Hepatocyte (in vitro differentiated cells): Measurements from ENCODE around the gene GOLGA6L22. TPM values are rescaled to one million over a fixed set of nuclear protein-coding genes. Genes with fewer than 3 reads are reported as not detected.
"Not testable (repeated sequence)": the region's sequence is repeated elsewhere in the genome, so short reads cannot be mapped to it uniquely, and the experiment has no call there.

ENCODE experiments used
- DNase-seq: peaks from one replicate; pipeline ENCODE4 v3.0.0-alpha.2; 2016; ENCODE audit warnings: low spot score
- H2AFZ ChIP-seq: fragments of 200-600 bp; sonication (generic); 2 replicates; pipeline ENCODE4 v1.6.0; 2016; ENCODE audit warnings: antibody characterized with exemption, mild to moderate bottlenecking
- H3K27ac ChIP-seq: fragments of 200-600 bp; sonication (generic); 2 replicates; pipeline ENCODE4 v1.5.1; 2016; ENCODE audit warnings: mild to moderate bottlenecking
- H3K27me3 ChIP-seq: fragments of 200-600 bp; sonication (generic); 2 replicates; pipeline ENCODE4 v1.6.1; 2016
- H3K36me3 ChIP-seq: fragments of 200-600 bp; sonication (generic); replicated peaks from 2 replicates; pipeline ENCODE4 v1.5.1; 2016; ENCODE audit warnings: low read depth; ENCODE audit not compliant: insufficient read depth
- H3K4me1 ChIP-seq: fragments of 200-600 bp; sonication (generic); 2 replicates; pipeline ENCODE4 v1.5.1; 2016; ENCODE audit warnings: mild to moderate bottlenecking, moderate library complexity; ENCODE audit not compliant: insufficient read depth
- H3K4me2 ChIP-seq: fragments of 200-600 bp; sonication (generic); 2 replicates; pipeline ENCODE4 v1.6.0; 2016
- H3K4me3 ChIP-seq: fragments of 200-600 bp; sonication (generic); 2 replicates; pipeline ENCODE4 v1.5.1; 2016; ENCODE audit warnings: mild to moderate bottlenecking
- H3K79me2 ChIP-seq: fragments of 200-600 bp; sonication (generic); 2 replicates; pipeline ENCODE4 v1.6.0; 2017; ENCODE audit warnings: mild to moderate bottlenecking
- H3K9me2 ChIP-seq: fragments of 200-600 bp; sonication (generic); replicated peaks from 2 replicates; pipeline ENCODE4 v1.6.0; 2017; ENCODE audit warnings: mild to moderate bottlenecking; ENCODE audit not compliant: insufficient read depth
- H3K9me3 ChIP-seq: fragments of 200-600 bp; sonication (generic); 2 replicates; pipeline ENCODE4 v1.5.1; 2016; ENCODE audit warnings: low read depth, mild to moderate bottlenecking
- H4K20me1 ChIP-seq: fragments of 200-600 bp; sonication (generic); 2 replicates; pipeline ENCODE4 v1.6.0; 2016; ENCODE audit warnings: mild to moderate bottlenecking; ENCODE audit not compliant: insufficient read depth, poor library complexity, severe bottlenecking
- WGBS: methylation state at CpG from one replicate; pipeline ENCODE4 v1.1.6; 2016; ENCODE audit warnings: low lambda C conversion rate; ENCODE audit errors: missing lambda C conversion rate; 5-methylcytosine and 5-hydroxymethylcytosine counted together
- polyA plus RNA-seq: library from polyadenylated mRNA; unstranded; fragments of >200 nt; fragmentation: Nextera tagmentation; extraction: Ambion mirVana; gene quantifications from 2 replicates; pipeline ENCODE4 v1.2.1, GENCODE V29; 2016
- total RNA-seq: library from RNA; depleted of rRNA; stranded (reverse); fragments of >200 nt; gene quantifications from 2 replicates; pipeline ENCODE4 v1.2.3, GENCODE V29; 2014

GOLGA6L22 gene, protein sequence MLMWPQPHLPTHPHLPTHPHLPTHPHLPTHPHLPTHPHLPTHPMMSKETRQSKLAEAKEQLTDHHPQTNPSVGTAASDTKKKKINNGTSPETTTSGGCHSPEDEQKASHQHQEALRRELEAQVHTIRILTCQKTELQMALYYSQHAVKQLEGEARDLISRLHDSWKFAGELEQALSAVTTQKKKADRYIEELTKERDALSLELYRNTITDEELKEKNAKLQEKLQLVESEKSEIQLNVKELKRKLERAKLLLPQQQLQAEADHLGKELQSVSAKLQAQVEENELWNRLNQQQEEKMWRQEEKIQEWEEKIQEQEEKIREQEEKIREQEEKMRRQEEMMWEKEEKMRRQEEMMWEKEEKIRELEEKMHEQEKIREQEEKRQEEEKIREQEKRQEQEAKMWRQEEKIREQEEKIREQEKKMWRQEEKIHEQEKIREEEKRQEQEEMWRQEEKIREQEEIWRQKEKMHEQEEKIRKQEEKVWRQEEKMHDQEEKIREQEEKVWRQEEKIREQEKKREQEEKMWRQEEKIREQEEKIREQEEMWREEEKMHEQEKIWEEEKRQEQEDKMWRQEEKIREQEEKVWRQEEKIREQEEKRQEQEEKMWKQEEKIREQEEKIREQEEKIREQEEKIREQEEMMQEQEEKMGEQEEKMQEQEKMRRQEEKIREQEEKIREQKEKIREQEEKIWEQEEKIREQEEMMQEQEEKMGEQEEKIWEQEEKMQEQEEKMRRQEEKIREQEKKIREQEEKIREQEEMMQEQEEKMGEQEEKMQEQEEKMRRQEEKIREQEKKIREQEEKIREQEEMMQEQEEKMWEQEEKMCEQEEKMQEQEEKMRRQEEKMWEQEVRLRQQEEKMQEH
- total RNA-seq (not detected in 2 replicates), polyA plus RNA-seq (not detected in 2 replicates)

- not testable (repeated sequence) for H3K4me1 ChIP-seq, H3K36me3 ChIP-seq, DNase-seq, H2AFZ ChIP-seq, H3K9me3 ChIP-seq, H3K27me3 ChIP-seq, H3K9me2 ChIP-seq, H3K79me2 ChIP-seq, H3K4me3 ChIP-seq, H3K4me2 ChIP-seq, H3K27ac ChIP-seq, H4K20me1 ChIP-seq
- no CpG with 5 or more reads among the region's 7 CpGs for WGBS
These were observed at the start of gene GOLGA6L22 for GRCh38 chr15:22458603-22459002. TSS of gene GOLGA6L22 (plus strand) at chr15:22458903. CDS start at chr15:22458994, 91 bp downstream.

GRCh38 chr15:22417288-22417687 is 41.4 kb upstream of the GOLGA6L22 start:
- 85% methylated on average over 12 of the region's 19 CpGs for WGBS
- H3K27ac ChIP-seq, H3K4me3 ChIP-seq, H3K4me1 ChIP-seq, H3K4me2 ChIP-seq, H4K20me1 ChIP-seq, H3K36me3 ChIP-seq, H2AFZ ChIP-seq, DNase-seq, H3K9me3 ChIP-seq, H3K79me2 ChIP-seq, H3K27me3 ChIP-seq, H3K9me2 ChIP-seq: not testable (repeated sequence)

DNA sequence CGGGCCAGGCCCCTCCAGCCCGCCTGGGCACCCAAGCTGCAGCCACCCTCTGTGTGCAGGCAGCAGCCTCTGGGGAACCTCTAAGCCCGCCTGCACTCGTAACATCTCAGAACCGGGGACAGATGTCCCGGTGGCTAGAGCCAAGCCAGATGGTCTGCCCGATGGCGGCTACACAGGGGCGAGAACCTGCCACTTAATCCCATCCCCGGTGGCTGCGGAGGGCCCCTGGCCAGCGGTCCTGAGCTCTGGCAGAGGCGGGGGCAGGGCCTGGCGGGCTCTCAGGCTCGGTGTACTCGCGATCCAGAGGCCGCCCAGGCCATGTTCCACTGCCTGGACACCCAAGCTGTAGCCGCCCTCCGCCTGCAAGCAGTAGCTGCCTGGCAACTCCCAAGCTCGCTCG is 40.9 kb upstream of the GOLGA6L22 start:
- WGBS, result 96% methylated on average over 13 of the region's 22 CpGs
- not testable (repeated sequence) for H3K79me2 ChIP-seq, H3K4me2 ChIP-seq, H3K4me1 ChIP-seq, H3K36me3 ChIP-seq, H3K9me3 ChIP-seq, H3K27me3 ChIP-seq, H3K27ac ChIP-seq, H3K9me2 ChIP-seq, DNase-seq, H3K4me3 ChIP-seq, H4K20me1 ChIP-seq, H2AFZ ChIP-seq

DNA sequence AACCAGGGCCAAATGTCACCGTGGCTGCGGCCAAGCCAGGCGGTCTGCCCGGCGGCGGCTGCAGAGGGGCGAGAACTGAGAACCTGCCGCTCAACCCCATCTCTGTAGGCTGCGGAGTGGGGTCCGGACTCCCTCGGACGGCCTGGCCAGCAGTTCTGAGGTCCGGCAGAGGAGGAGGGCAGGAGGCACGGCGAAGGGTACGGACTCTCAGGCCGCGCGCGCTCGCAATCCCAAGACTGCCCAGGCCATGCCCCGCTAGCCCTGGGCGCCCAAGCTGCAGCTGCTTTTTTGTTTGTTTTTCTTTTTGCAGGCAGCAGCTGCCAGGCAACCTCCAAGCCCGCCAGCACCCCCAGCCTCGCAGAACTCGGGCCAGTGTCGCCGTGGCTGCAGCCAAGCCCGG is 40.5 kb upstream of the GOLGA6L22 start:
- not testable (repeated sequence) for H3K4me1 ChIP-seq, H3K4me2 ChIP-seq, H3K4me3 ChIP-seq, H3K9me3 ChIP-seq, H3K9me2 ChIP-seq, H3K27me3 ChIP-seq, H3K36me3 ChIP-seq, H2AFZ ChIP-seq, DNase-seq, H4K20me1 ChIP-seq, H3K79me2 ChIP-seq, H3K27ac ChIP-seq
- no CpG with 5 or more reads among the region's 29 CpGs for WGBS

DNA sequence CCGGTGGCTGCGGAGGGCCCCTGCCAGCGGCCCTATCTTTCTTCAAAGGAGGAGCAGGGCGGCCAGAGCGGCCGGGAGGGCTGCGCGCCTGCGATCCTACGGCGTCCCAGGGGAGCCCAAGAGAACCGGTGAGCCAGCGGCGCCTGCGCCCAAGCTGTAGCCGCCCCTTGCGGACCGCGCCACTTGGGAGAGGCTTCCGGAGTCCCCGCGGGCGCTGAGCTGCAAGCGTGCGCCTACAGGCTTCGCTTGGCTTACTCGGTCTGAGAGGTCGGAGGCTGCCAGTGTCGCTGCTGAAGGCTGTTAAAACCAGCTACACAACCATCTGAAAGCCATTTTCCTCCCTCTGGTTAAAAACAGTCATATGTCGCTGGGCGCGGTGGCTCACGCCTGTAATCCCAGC is 40.0 kb upstream of the GOLGA6L22 start:
- H3K27me3 ChIP-seq, H3K36me3 ChIP-seq, DNase-seq, H3K27ac ChIP-seq, H3K4me2 ChIP-seq, H2AFZ ChIP-seq, H3K79me2 ChIP-seq, H4K20me1 ChIP-seq, H3K9me3 ChIP-seq, H3K9me2 ChIP-seq, H3K4me3 ChIP-seq, H3K4me1 ChIP-seq: not testable (repeated sequence)
- 95% methylated on average over 18 of the region's 33 CpGs for WGBS

DNA sequence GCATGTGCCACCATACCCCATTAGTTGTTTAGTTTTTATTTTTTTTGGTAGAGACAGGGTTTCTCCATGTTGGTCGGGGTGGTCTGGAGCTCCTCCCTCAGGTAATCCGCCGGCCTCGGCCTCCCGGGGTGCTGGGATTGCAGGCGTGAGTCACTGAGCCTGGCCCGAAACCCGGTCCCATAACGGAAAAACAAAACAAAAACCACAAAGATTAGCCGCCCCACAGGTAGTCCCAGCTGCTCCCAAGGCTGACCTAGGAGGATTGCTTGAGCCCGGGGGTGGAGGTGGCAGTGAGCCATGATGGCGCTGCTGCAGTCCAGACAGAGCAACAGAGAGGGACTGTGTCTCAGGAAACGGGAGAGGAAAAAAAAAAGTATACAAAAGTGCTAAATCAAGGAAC is 38.4 kb upstream of the GOLGA6L22 start:
- not testable (repeated sequence) for H3K27ac ChIP-seq, H3K9me2 ChIP-seq, H3K4me2 ChIP-seq, H3K4me3 ChIP-seq, H3K79me2 ChIP-seq, H3K9me3 ChIP-seq, H3K36me3 ChIP-seq, H2AFZ ChIP-seq, H4K20me1 ChIP-seq, DNase-seq, H3K4me1 ChIP-seq, H3K27me3 ChIP-seq
- 87% methylated on average over 11 of the region's 13 CpGs for WGBS

DNA sequence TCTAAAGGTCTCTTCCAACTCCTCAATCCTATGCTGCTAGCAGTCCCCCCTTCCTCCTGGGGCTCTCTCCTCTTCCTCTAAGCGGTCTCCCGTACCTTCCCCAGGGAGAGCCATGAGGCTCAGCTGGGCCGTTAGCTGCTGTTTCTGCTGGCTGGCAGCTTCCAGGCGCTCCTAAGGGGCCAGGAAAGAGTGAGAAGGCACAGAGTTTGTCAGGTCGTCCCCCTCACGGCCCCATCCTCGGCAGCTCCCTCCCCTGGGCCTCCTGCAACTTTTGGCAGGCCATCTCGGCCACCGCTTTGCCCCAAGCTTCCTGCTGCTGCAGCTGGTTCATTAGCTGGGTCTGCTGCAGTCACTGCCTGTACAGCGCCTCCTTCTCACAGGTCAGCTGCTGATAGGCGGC is 29.3 kb upstream of the GOLGA6L22 start:
- not testable (repeated sequence) for H3K4me2 ChIP-seq, H3K9me2 ChIP-seq, H3K27ac ChIP-seq, H3K27me3 ChIP-seq, H2AFZ ChIP-seq, H3K4me3 ChIP-seq, H4K20me1 ChIP-seq, H3K4me1 ChIP-seq, H3K36me3 ChIP-seq, H3K9me3 ChIP-seq, H3K79me2 ChIP-seq, DNase-seq
- 61% methylated on average over 7 of the region's 11 CpGs for WGBS

- not testable (repeated sequence) for H3K9me2 ChIP-seq, H2AFZ ChIP-seq, H3K4me1 ChIP-seq, H3K27me3 ChIP-seq, DNase-seq, H3K36me3 ChIP-seq, H3K9me3 ChIP-seq, H3K4me2 ChIP-seq, H3K79me2 ChIP-seq, H4K20me1 ChIP-seq, H3K27ac ChIP-seq, H3K4me3 ChIP-seq
- 79% methylated on average over 7 of the region's 8 CpGs for WGBS
These were observed 27.0 kb upstream of the GOLGA6L22 start for GRCh38 chr15:22431687-22432086.
